SK-N-SH (cell line): ENCODE results near the gene PTRH2.

Experiments
- FOXM1 ChIP-seq: IDR thresholded peaks from 2 replicates; pipeline ENCODE4 v1.4.0; 2012; ENCODE audit warnings: low read depth, mild to moderate bottlenecking
- GABPA ChIP-seq: IDR thresholded peaks from 2 replicates; pipeline ENCODE4 v1.4.0; 2012; ENCODE audit warnings: low read depth, mild to moderate bottlenecking
- TF ChIP-seq, protein P1 (sequence below): fragments of 200-600 bp; sonication (generic); IDR thresholded peaks from 2 replicates; pipeline ENCODE4 v1.6.1; 2017; ENCODE audit warnings: antibody characterized with exemption, mild to moderate bottlenecking, moderate library complexity
- TF ChIP-seq, protein P2 (sequence below): IDR thresholded peaks from 2 replicates; pipeline ENCODE4 v1.6.1; 2012; ENCODE audit warnings: mild to moderate bottlenecking, low read depth, low read length, moderate library complexity

DNA sequence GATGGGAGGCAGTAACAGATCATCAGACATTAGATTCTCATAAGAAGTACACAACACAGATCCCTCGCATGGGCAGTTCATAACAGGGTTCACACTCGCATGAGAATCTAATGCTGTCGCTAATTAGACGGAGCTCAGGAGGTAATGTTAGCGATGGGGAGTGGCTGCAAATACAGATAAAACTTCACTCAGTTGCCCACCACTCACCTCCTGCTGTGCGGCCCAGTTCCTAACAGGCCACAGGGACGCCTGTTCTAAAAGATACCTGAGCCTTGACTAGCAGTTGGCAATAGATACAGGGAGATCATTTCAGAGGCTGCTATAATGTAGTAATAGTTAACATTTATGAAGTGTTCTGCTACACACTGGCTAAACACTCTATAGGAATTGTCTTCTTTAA is 4.9 kb downstream of the PTRH2 start:
- TF ChIP-seq GABPA (no peak), FOXM1 (no peak)
- TF ChIP-seq, protein P1, sequence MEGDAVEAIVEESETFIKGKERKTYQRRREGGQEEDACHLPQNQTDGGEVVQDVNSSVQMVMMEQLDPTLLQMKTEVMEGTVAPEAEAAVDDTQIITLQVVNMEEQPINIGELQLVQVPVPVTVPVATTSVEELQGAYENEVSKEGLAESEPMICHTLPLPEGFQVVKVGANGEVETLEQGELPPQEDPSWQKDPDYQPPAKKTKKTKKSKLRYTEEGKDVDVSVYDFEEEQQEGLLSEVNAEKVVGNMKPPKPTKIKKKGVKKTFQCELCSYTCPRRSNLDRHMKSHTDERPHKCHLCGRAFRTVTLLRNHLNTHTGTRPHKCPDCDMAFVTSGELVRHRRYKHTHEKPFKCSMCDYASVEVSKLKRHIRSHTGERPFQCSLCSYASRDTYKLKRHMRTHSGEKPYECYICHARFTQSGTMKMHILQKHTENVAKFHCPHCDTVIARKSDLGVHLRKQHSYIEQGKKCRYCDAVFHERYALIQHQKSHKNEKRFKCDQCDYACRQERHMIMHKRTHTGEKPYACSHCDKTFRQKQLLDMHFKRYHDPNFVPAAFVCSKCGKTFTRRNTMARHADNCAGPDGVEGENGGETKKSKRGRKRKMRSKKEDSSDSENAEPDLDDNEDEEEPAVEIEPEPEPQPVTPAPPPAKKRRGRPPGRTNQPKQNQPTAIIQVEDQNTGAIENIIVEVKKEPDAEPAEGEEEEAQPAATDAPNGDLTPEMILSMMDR, result no peak
- TF ChIP-seq, protein P2, sequence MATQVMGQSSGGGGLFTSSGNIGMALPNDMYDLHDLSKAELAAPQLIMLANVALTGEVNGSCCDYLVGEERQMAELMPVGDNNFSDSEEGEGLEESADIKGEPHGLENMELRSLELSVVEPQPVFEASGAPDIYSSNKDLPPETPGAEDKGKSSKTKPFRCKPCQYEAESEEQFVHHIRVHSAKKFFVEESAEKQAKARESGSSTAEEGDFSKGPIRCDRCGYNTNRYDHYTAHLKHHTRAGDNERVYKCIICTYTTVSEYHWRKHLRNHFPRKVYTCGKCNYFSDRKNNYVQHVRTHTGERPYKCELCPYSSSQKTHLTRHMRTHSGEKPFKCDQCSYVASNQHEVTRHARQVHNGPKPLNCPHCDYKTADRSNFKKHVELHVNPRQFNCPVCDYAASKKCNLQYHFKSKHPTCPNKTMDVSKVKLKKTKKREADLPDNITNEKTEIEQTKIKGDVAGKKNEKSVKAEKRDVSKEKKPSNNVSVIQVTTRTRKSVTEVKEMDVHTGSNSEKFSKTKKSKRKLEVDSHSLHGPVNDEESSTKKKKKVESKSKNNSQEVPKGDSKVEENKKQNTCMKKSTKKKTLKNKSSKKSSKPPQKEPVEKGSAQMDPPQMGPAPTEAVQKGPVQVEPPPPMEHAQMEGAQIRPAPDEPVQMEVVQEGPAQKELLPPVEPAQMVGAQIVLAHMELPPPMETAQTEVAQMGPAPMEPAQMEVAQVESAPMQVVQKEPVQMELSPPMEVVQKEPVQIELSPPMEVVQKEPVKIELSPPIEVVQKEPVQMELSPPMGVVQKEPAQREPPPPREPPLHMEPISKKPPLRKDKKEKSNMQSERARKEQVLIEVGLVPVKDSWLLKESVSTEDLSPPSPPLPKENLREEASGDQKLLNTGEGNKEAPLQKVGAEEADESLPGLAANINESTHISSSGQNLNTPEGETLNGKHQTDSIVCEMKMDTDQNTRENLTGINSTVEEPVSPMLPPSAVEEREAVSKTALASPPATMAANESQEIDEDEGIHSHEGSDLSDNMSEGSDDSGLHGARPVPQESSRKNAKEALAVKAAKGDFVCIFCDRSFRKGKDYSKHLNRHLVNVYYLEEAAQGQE, result no peak
